GM12892 (cell line): ENCODE measurements around the gene MESD.

Source experiments
- POLR2A ChIP-seq: IDR thresholded peaks from 2 replicates; pipeline ENCODE4 v1.6.1; 2011; ENCODE audit warnings: low read depth, low read length, control low read depth
- POLR2AphosphoS5 ChIP-seq: IDR thresholded peaks from 2 replicates; pipeline ENCODE4 v1.6.1; 2011; ENCODE audit warnings: low read depth, low read length, control low read depth
- TAF1 ChIP-seq: IDR thresholded peaks from 2 replicates; pipeline ENCODE4 v1.6.1; 2011; ENCODE audit warnings: low read depth, mild to moderate bottlenecking, control low read depth, low read length, borderline replicate concordance

DNA sequence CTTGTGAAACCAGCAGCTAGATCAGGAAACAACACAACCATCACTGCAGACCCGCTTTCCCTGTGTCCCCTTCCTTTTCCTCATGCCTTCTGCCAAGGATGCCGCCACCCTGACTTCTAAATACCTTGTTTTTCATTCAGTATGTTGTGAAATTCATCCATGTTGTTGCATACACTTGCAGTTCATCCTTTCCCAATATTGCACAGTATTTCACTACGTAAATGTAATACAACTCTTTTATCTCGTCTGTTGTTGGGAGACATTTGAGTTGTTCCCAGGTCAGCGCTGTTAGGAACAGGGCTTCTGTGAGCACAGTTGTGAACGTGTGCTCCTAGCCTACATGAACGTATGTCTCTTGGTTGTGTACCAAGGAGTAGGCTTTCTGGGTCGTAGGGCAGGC is 35.3 kb upstream of the MESD start:
- TF ChIP-seq POLR2A (no peak), TAF1 (no peak), POLR2AphosphoS5 (no peak)
